ENCODE measurements around the gene TMEM41B. TPM values are rescaled to one million over a fixed set of nuclear protein-coding genes. Genes with fewer than 3 reads are reported as not detected.

Gene TMEM41B
- total RNA-seq, 2 experiments from 2014 or later, result 41.4 to 42.7 TPM

DNA sequence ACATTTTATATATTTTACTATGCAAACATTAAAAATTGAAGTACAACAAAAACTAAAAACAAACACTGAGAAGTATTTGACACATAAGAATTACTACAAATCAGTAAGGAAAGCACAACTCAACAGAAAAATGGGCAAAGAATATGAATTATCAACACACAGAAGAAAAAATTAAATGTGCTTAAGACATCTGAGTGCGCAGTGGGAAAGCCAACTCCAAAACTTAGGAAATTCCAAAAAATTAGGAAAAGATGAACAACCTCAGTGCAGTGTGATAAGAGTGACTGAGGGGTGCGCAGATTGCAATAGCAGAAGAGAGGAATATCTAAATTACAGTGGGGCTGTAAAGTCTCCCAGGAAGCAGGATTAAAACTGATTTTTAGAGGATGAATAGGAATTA lies 1.9 kb upstream of the TMEM41B start:
- no peak for ATAC-seq (ENCODE audit: poor library complexity)
- Histone ChIP-seq H3K9me3 (ENCODE audit: control insufficient read depth in 1 of 2, insufficient read depth in 1 of 2, low read length in 2 of 2) (no peaks in the 10 kb centered on the region), H3K4me1 (ENCODE audit: insufficient read depth, low read length) (peaks cover 17% of the 10 kb centered on the region), H3K27ac (ENCODE audit: low read depth in 1 of 2, low read length in 2 of 2) (no peak overlapping the region), H3K36me3 (ENCODE audit: insufficient read depth, low read length) (no peaks in the 10 kb centered on the region), H3K4me3 (ENCODE audit: low read length) (no peak overlapping the region), H3K27me3 (ENCODE audit: control insufficient read depth in 1 of 2, insufficient read depth in 2 of 2, low read length in 2 of 2) (no peaks in the 10 kb centered on the region)
- Mint-ChIP-seq H3K4me1 (ENCODE audit: low read depth) (peaks cover 35% of the 10 kb centered on the region), H3K4me3 (peak overlapping the region; percentile 2), H3K27me3 (peaks cover 33% of the 10 kb centered on the region), H3K9me3 (no peaks in the 10 kb centered on the region), H3K36me3 (ENCODE audit: low read depth) (peaks cover 21% of the 10 kb centered on the region), H3K27ac (no peak overlapping the region)
- intact Hi-C loops (cut with DNase I, micrococcal nuclease), result loop anchor here in 1 of 2 experiments (2.0 to 10.0 kb wide), 3 partner anchors 46 to 632 kb away; partner anchors contain the start of genes RPL27A and TRIM66
- CTCF ChIA-PET, result interaction anchor here (0.6 kb wide), 2 partner anchors 69 to 87 kb away, joined by 3 read pairs; no protein-coding TSS in a partner anchor
- POLR2A ChIA-PET, result interaction anchor here (2.1 to 4.8 kb wide), 3 partner anchors 13 to 144 kb away, joined by 6 to 60 read pairs (median 18); partner anchors contain the start of gene ZNF143
- DNase-seq, result no peak
- TF ChIP-seq, protein P1, sequence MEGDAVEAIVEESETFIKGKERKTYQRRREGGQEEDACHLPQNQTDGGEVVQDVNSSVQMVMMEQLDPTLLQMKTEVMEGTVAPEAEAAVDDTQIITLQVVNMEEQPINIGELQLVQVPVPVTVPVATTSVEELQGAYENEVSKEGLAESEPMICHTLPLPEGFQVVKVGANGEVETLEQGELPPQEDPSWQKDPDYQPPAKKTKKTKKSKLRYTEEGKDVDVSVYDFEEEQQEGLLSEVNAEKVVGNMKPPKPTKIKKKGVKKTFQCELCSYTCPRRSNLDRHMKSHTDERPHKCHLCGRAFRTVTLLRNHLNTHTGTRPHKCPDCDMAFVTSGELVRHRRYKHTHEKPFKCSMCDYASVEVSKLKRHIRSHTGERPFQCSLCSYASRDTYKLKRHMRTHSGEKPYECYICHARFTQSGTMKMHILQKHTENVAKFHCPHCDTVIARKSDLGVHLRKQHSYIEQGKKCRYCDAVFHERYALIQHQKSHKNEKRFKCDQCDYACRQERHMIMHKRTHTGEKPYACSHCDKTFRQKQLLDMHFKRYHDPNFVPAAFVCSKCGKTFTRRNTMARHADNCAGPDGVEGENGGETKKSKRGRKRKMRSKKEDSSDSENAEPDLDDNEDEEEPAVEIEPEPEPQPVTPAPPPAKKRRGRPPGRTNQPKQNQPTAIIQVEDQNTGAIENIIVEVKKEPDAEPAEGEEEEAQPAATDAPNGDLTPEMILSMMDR (IDR thresholded peaks at IDR 0.05), result no peak

DNA sequence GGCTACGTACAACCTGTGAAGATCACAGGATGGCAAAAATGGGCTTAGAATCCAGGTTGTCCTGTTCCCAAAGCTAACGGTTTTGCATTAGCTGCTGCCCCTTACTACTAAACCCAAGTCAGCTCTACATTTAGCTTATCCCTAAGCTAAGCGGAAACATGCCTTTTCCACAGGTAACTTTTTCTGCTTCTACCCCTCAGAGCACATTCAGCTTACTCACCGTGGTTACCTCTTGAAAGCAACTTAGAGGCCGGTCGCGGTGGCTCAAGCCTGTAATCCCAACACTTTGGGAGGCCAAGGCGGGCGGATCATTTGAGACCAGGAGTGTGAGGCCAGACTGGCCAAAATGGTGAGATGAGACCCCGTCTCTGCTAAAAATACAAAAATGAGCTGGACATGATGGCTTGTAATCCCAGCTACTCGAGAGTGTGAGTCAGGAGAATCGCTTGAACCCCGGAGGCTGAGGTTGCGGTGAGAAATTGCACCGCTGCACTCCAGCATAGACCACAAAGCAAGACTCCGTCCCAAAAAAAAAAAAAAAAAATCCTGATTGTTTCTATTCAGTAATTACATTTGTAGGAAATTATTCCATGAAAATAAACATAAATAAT lies 790 bp upstream of the TMEM41B start:
- Histone ChIP-seq H3K4me3 (ENCODE audit: low read length) (peak overlapping the region; percentile 86), H3K4me1 (ENCODE audit: insufficient read depth, low read length) (peaks cover 22% of the 10 kb centered on the region), H3K27me3 (ENCODE audit: control insufficient read depth in 1 of 2, insufficient read depth in 2 of 2, low read length in 2 of 2) (no peaks in the 10 kb centered on the region), H3K27ac (ENCODE audit: low read depth in 1 of 2, low read length in 2 of 2) (peak overlapping the region; percentile 77 to 88), H3K9me3 (ENCODE audit: control insufficient read depth in 1 of 2, insufficient read depth in 1 of 2, low read length in 2 of 2) (no peaks in the 10 kb centered on the region), H3K36me3 (ENCODE audit: insufficient read depth, low read length) (no peaks in the 10 kb centered on the region)
- Mint-ChIP-seq H3K9me3 (no peaks in the 10 kb centered on the region), H3K36me3 (ENCODE audit: low read depth) (peaks cover 27% of the 10 kb centered on the region), H3K27me3 (peaks cover 26% of the 10 kb centered on the region), H3K4me1 (ENCODE audit: low read depth) (peaks cover 47% of the 10 kb centered on the region), H3K27ac (peak overlapping the region; percentile 96), H3K4me3 (peak overlapping the region; percentile 97)
- POLR2A ChIA-PET, result interaction anchor here (0.6 to 4.8 kb wide), 18 partner anchors 11 to 1494 kb away, joined by 3 to 60 read pairs (median 4); partner anchors contain the start of genes DENND5A, EIF4G2, IPO7 and WEE1
- CTCF ChIA-PET, result interaction anchor here (1.5 kb wide), 1 partner anchor 47 kb away, joined by 3 read pairs; no protein-coding TSS in a partner anchor
- TF ChIP-seq, protein P1 (IDR thresholded peaks at IDR 0.05), result no peak
- ATAC-seq (ENCODE audit: poor library complexity), result no peak
- no peak for DNase-seq
- intact Hi-C loops (cut with DNase I, micrococcal nuclease), result loop anchor here in 1 of 2 experiments (2.0 to 10.0 kb wide), 3 partner anchors 47 to 630 kb away; partner anchors contain the start of genes RPL27A and TRIM66

DNA sequence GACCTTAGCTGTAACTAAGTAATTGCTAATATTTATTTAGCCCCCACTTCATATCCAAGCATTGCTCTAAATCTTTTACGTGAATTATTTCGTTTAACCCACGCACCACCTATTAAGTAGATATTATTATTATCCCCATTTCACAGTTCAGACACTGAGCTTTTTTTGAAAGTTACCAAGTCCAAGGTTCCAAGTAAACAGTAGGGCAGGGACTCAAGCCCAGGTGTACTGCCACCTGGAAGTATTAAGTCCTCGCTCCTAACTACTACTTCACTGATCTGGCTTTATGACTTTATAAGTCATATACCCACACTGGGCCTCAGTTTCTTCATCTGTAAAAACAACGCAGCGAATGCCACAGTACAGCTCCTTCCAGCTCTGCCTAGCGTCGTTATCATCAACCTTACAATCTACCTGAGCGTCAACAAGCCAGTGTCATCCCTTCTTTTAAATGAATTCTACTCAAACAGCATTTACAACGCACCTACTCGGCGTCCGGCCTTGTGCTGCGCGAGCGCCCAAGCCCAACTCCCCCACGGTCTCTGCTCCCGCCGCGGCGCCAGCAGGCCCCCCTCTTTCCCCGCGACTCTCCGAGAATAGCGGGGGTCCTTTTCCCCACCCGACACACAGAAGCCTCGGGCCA lies 624 bp downstream of the TMEM41B start:
- DNase-seq, result peak in 11 of 14 experiments; percentile 3 to 63 (median 23)
- Mint-ChIP-seq H3K4me1 (ENCODE audit: low read depth) (peaks cover 49% of the 10 kb centered on the region), H3K36me3 (ENCODE audit: low read depth) (peaks cover 27% of the 10 kb centered on the region), H3K27me3 (peaks cover 12% of the 10 kb centered on the region), H3K27ac (peak overlapping the region; percentile 96), H3K9me3 (no peaks in the 10 kb centered on the region), H3K4me3 (peak overlapping the region; percentile 97)
- H3K27ac ChIP-seq (ENCODE audit: low read depth in 1 of 2, low read length in 2 of 2), result peak overlapping the region; percentile 52 to 92
- intact Hi-C loops (cut with DNase I, micrococcal nuclease), result loop anchor here (1.0 to 10.0 kb wide), 9 partner anchors 46 to 1494 kb away; partner anchors contain the start of genes DENND5A (in 1 of the 2), EIF4G2 (in 1 of the 2), IPO7 (in 1 of the 2) and RPL27A (in 1 of the 2)
- peak; percentile 7 for ATAC-seq (ENCODE audit: poor library complexity)
- TF ChIP-seq, protein P1 (IDR thresholded peaks at IDR 0.05), result no peak
- ChIA-PET CTCF (interaction anchor here (0.8 to 1.5 kb wide), 3 partner anchors 72 to 147 kb away, joined by 3 read pairs; partner anchors contain the start of gene ZNF143), POLR2A (interaction anchor here (0.7 to 4.8 kb wide), 16 partner anchors 12 to 1437 kb away, joined by 3 to 60 read pairs (median 6); partner anchors contain the start of genes CTR9, DENND5A, IPO7 and ZNF143)
- peaks cover 24% of the 10 kb centered on the region for H3K4me1 ChIP-seq (ENCODE audit: insufficient read depth, low read length)
- no peaks in the 10 kb centered on the region for H3K27me3 ChIP-seq (ENCODE audit: control insufficient read depth in 1 of 2, insufficient read depth in 2 of 2, low read length in 2 of 2)
- peak overlapping the region; percentile 86 for H3K4me3 ChIP-seq (ENCODE audit: low read length)
- no peaks in the 10 kb centered on the region for H3K36me3 ChIP-seq (ENCODE audit: insufficient read depth, low read length)
- no peaks in the 10 kb centered on the region for H3K9me3 ChIP-seq (ENCODE audit: control insufficient read depth in 1 of 2, insufficient read depth in 1 of 2, low read length in 2 of 2)
